Dendritic cell treated with granulocyte-macrophage colony-stimulating factor and Interleukin-4, amounts not matched to agents 40 ng/mL and 50 ng/mL, for 4 days (primary cell): ENCODE measurements around the gene NFATC2.
"Not testable (repeated sequence)": the region's sequence is repeated elsewhere in the genome, so short reads cannot be mapped to it uniquely, and the experiment has no call there.

ENCODE experiments used
- H3K27ac Mint-ChIP-seq: one replicate; pipeline ENCODE4 v1.8.0; 2022; ENCODE audit warnings: mild to moderate bottlenecking, mixed read lengths
- H3K27me3 Mint-ChIP-seq: one replicate; pipeline ENCODE4 v1.8.0; 2022; ENCODE audit warnings: mild to moderate bottlenecking, mixed read lengths
- H3K36me3 Mint-ChIP-seq: one replicate; pipeline ENCODE4 v1.8.0; 2022; ENCODE audit warnings: low read depth, mixed read lengths
- H3K4me1 Mint-ChIP-seq: one replicate; pipeline ENCODE4 v1.8.0; 2022; ENCODE audit warnings: low read depth, mixed read lengths
- H3K4me3 Mint-ChIP-seq: one replicate; pipeline ENCODE4 v1.8.0; 2022; ENCODE audit warnings: mild to moderate bottlenecking, moderate library complexity, mixed read lengths
- H3K9me3 Mint-ChIP-seq: one replicate; pipeline ENCODE4 v1.8.0; 2022; ENCODE audit warnings: mixed read lengths
- intact Hi-C: fragments of 100-400 bp; cut with micrococcal nuclease; formaldehyde crosslinking; loops from one replicate; pipeline ENCODE4 v1.15.0; 2022

Gene NFATC2

GRCh38 chr20:51540580-51540979 lies 1.9 kb downstream of the NFATC2 start:
- Mint-ChIP-seq H3K4me3 (peak overlapping the region; percentile 94), H3K27ac (peak overlapping the region; percentile 90), H3K27me3 (peaks cover 45% of the 10 kb centered on the region), H3K9me3 (peaks cover 8% of the 10 kb centered on the region), H3K4me1 (peaks cover 55% of the 10 kb centered on the region), H3K36me3 (peaks cover 25% of the 10 kb centered on the region)
- intact Hi-C loops = loop anchor here (5.0 kb wide), 1 partner anchor 38 kb away; no protein-coding TSS in a partner anchor

- intact Hi-C loops = loop anchor here (5.0 kb wide), 1 partner anchor 38 kb away; no protein-coding TSS in a partner anchor
- peaks cover 60% of the 10 kb centered on the region for H3K4me1 Mint-ChIP-seq
- peak overlapping the region; percentile 90 for H3K27ac Mint-ChIP-seq
- peaks cover 40% of the 10 kb centered on the region for H3K27me3 Mint-ChIP-seq
- H3K9me3 Mint-ChIP-seq = not testable (repeated sequence)
- H3K4me3 Mint-ChIP-seq = peak overlapping the region; percentile 20
- H3K36me3 Mint-ChIP-seq = peaks cover 25% of the 10 kb centered on the region
These were observed 2.4 kb downstream of the NFATC2 start for GRCh38 chr20:51540074-51540473.

GRCh38 chr20:51536116-51537069 lies 6.1 kb downstream of the NFATC2 start:
- H3K9me3 Mint-ChIP-seq = peaks cover 8% of the 10 kb centered on the region
- peak overlapping the region; percentile 90 for H3K27ac Mint-ChIP-seq
- peaks cover 14% of the 10 kb centered on the region for H3K27me3 Mint-ChIP-seq
- H3K4me1 Mint-ChIP-seq = peaks cover 81% of the 10 kb centered on the region
- H3K36me3 Mint-ChIP-seq = peaks cover 25% of the 10 kb centered on the region
- intact Hi-C loops = no loop called here
- H3K4me3 Mint-ChIP-seq = no peak overlapping the region

- Mint-ChIP-seq H3K9me3 (peaks cover 8% of the 10 kb centered on the region), H3K4me1 (peaks cover 81% of the 10 kb centered on the region), H3K27ac (peak overlapping the region; percentile 90)
These were observed 6.8 kb downstream of the NFATC2 start for GRCh38 chr20:51535674-51536073.

GRCh38 chr20:51535075-51535386 lies 7.5 kb downstream of the NFATC2 start:
- Mint-ChIP-seq H3K9me3 (peaks cover 8% of the 10 kb centered on the region), H3K27ac (peak overlapping the region; percentile 90), H3K36me3 (peaks cover 35% of the 10 kb centered on the region), H3K27me3 (peaks cover 12% of the 10 kb centered on the region), H3K4me1 (peaks cover 81% of the 10 kb centered on the region), H3K4me3 (peak overlapping the region; percentile 35)
- intact Hi-C loops = no loop called here

More at GRCh38 chr20:51535674-51536073, 6.8 kb downstream of the NFATC2 start:
- intact Hi-C loops = no loop called here
- Mint-ChIP-seq H3K4me3 (peak overlapping the region; percentile 13), H3K27me3 (peaks cover 14% of the 10 kb centered on the region), H3K36me3 (peaks cover 31% of the 10 kb centered on the region)

GRCh38 chr20:51533291-51534172 lies 9.0 kb downstream of the NFATC2 start:
- peak overlapping the region; percentile 61 for H3K4me3 Mint-ChIP-seq
- H3K27ac Mint-ChIP-seq = peak overlapping the region; percentile 90
- peaks cover 8% of the 10 kb centered on the region for H3K9me3 Mint-ChIP-seq
- H3K27me3 Mint-ChIP-seq = peaks cover 4% of the 10 kb centered on the region
- intact Hi-C loops = loop anchor here (5.0 kb wide), 1 partner anchor 36 kb away; no protein-coding TSS in a partner anchor
- peaks cover 74% of the 10 kb centered on the region for H3K4me1 Mint-ChIP-seq
- H3K36me3 Mint-ChIP-seq = peaks cover 29% of the 10 kb centered on the region

- H3K27ac Mint-ChIP-seq = peak overlapping the region; percentile 90
- peaks cover 83% of the 10 kb centered on the region for H3K4me1 Mint-ChIP-seq
- peak overlapping the region; percentile 61 for H3K4me3 Mint-ChIP-seq
- intact Hi-C loops = loop anchor here (1.0 to 5.0 kb wide), 2 partner anchors 9 to 35 kb away; no protein-coding TSS in a partner anchor
- peaks cover 3% of the 10 kb centered on the region for H3K9me3 Mint-ChIP-seq
- peaks cover 3% of the 10 kb centered on the region for H3K27me3 Mint-ChIP-seq
- H3K36me3 Mint-ChIP-seq = peaks cover 21% of the 10 kb centered on the region
These were observed 9.8 kb downstream of the NFATC2 start for GRCh38 chr20:51532577-51533191.

GRCh38 chr20:51531712-51532456 lies 10.6 kb downstream of the NFATC2 start:
- intact Hi-C loops = loop anchor here (1.0 to 5.0 kb wide), 2 partner anchors 9 to 35 kb away; no protein-coding TSS in a partner anchor
- Mint-ChIP-seq H3K9me3 (no peaks in the 10 kb centered on the region), H3K4me1 (peaks cover 88% of the 10 kb centered on the region), H3K36me3 (peaks cover 13% of the 10 kb centered on the region), H3K27me3 (no peaks in the 10 kb centered on the region), H3K4me3 (peak overlapping the region; percentile 61), H3K27ac (peak overlapping the region; percentile 90)

- H3K36me3 Mint-ChIP-seq = peaks cover 10% of the 10 kb centered on the region
- no peaks in the 10 kb centered on the region for H3K9me3 Mint-ChIP-seq
- peak overlapping the region; percentile 90 for H3K27ac Mint-ChIP-seq
- H3K4me1 Mint-ChIP-seq = peaks cover 88% of the 10 kb centered on the region
- no peaks in the 10 kb centered on the region for H3K27me3 Mint-ChIP-seq
- no peak overlapping the region for H3K4me3 Mint-ChIP-seq
- intact Hi-C loops = loop anchor here (5.0 kb wide), 1 partner anchor 34 kb away; no protein-coding TSS in a partner anchor
These were observed 11.3 kb downstream of the NFATC2 start for GRCh38 chr20:51531141-51531710.

GRCh38 chr20:51529758-51530157 lies 12.8 kb downstream of the NFATC2 start:
- Mint-ChIP-seq H3K4me1 (peaks cover 88% of the 10 kb centered on the region), H3K27me3 (no peaks in the 10 kb centered on the region), H3K9me3 (no peaks in the 10 kb centered on the region), H3K4me3 (no peak overlapping the region), H3K27ac (no peak overlapping the region), H3K36me3 (peaks cover 10% of the 10 kb centered on the region)
- intact Hi-C loops = loop anchor here (5.0 kb wide), 1 partner anchor 32 kb away; no protein-coding TSS in a partner anchor

GRCh38 chr20:51529081-51529681 lies 13.3 kb downstream of the NFATC2 start:
- no peak overlapping the region for H3K4me3 Mint-ChIP-seq
- peak overlapping the region; percentile 53 for H3K27ac Mint-ChIP-seq
- peaks cover 88% of the 10 kb centered on the region for H3K4me1 Mint-ChIP-seq
- H3K9me3 Mint-ChIP-seq = no peaks in the 10 kb centered on the region
- no peaks in the 10 kb centered on the region for H3K27me3 Mint-ChIP-seq
- intact Hi-C loops = no loop called here
- H3K36me3 Mint-ChIP-seq = peaks cover 15% of the 10 kb centered on the region

- peak overlapping the region; percentile 53 for H3K27ac Mint-ChIP-seq
- peaks cover 83% of the 10 kb centered on the region for H3K4me1 Mint-ChIP-seq
- peaks cover 22% of the 10 kb centered on the region for H3K36me3 Mint-ChIP-seq
- intact Hi-C loops = no loop called here
- H3K9me3 Mint-ChIP-seq = no peaks in the 10 kb centered on the region
- H3K4me3 Mint-ChIP-seq = no peak overlapping the region
- H3K27me3 Mint-ChIP-seq = no peaks in the 10 kb centered on the region
These were observed 14.1 kb downstream of the NFATC2 start for GRCh38 chr20:51528263-51529027.
